ENCODE measurements around the gene GAB2. TPM values are rescaled to one million over a fixed set of nuclear protein-coding genes. Genes with fewer than 3 reads are reported as not detected.

The GAB2 gene
- total RNA-seq, 1 experiment from 2014 or later: 4.2 TPM

DNA sequence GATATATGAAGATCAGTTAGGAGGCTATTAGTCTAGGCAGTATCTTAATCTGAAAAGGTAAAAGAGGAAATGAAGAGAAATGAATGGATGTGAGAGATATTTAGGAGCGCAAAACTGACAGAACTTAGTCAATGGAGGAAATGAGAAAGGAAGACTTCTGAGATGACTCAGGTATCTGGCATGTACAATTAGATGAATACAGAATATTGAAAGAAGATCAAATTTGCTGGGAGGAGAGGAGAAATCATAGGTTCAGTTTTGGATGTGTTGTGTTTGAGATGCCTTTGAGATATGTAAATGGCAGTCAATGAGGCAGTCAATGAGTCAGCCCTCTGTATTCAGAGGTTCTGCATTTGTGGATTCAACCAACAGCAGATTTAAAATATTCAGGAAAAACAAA is 42.9 kb upstream of the GAB2 start:
- DNase-seq (ENCODE audit: unreplicated experiment): no peak
- H3K27ac Mint-ChIP-seq (ENCODE audit: low read depth, unreplicated experiment): no peak overlapping the region
- ChIA-PET POLR2A (no interaction called here), CTCF (interaction anchor here (0.8 kb wide), 1 partner anchor 430 kb away, joined by 4 read pairs; no protein-coding TSS in a partner anchor)
- H3K27me3 Mint-ChIP-seq (ENCODE audit: insufficient read depth, unreplicated experiment): no peaks in the 10 kb centered on the region
- H3K36me3 Mint-ChIP-seq (ENCODE audit: insufficient read depth, unreplicated experiment): peaks cover 52% of the 10 kb centered on the region
- BruUV-seq (replicated peaks): no TSS peak
- no peaks in the 10 kb centered on the region for H3K9me3 Mint-ChIP-seq (ENCODE audit: unreplicated experiment)
- TF ChIP-seq, protein P1, sequence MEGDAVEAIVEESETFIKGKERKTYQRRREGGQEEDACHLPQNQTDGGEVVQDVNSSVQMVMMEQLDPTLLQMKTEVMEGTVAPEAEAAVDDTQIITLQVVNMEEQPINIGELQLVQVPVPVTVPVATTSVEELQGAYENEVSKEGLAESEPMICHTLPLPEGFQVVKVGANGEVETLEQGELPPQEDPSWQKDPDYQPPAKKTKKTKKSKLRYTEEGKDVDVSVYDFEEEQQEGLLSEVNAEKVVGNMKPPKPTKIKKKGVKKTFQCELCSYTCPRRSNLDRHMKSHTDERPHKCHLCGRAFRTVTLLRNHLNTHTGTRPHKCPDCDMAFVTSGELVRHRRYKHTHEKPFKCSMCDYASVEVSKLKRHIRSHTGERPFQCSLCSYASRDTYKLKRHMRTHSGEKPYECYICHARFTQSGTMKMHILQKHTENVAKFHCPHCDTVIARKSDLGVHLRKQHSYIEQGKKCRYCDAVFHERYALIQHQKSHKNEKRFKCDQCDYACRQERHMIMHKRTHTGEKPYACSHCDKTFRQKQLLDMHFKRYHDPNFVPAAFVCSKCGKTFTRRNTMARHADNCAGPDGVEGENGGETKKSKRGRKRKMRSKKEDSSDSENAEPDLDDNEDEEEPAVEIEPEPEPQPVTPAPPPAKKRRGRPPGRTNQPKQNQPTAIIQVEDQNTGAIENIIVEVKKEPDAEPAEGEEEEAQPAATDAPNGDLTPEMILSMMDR (IDR thresholded peaks at IDR 0.05; ENCODE audit: unreplicated experiment): no peak
- no peak overlapping the region for H3K4me3 Mint-ChIP-seq (ENCODE audit: unreplicated experiment)
- no peaks in the 10 kb centered on the region for H3K4me1 Mint-ChIP-seq (ENCODE audit: insufficient read depth, unreplicated experiment)
- intact Hi-C loops (cut with micrococcal nuclease): no loop called here

DNA sequence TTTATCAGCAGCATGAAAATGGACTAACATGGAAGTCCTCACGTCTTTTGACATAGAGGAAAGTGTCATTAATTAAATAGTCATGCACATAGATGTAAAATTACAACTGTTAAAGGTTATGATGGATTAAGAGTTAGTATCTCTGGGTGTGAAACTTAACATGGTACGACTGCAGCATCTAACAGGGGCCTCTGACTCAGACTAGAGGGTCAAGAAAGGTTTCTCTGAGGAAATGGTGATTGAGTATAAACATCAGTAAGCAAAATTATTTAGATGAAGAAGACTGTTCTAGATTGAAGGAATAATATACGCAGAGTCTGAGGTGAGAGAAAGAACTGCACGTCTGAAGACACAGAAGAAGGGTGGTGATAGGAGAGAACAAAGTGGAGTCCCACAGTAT is 42.1 kb upstream of the GAB2 start:
- TF ChIP-seq, protein P1 (IDR thresholded peaks at IDR 0.05; ENCODE audit: unreplicated experiment): no peak
- DNase-seq (ENCODE audit: unreplicated experiment): no peak
- CTCF ChIA-PET: no interaction called here
- H3K9me3 Mint-ChIP-seq (ENCODE audit: unreplicated experiment): no peaks in the 10 kb centered on the region
- no peak overlapping the region for H3K27ac Mint-ChIP-seq (ENCODE audit: low read depth, unreplicated experiment)
- H3K27me3 Mint-ChIP-seq (ENCODE audit: insufficient read depth, unreplicated experiment): no peaks in the 10 kb centered on the region
- POLR2A ChIA-PET: no interaction called here
- no TSS peak for BruUV-seq (replicated peaks)
- H3K36me3 Mint-ChIP-seq (ENCODE audit: insufficient read depth, unreplicated experiment): peaks cover 47% of the 10 kb centered on the region
- H3K4me3 Mint-ChIP-seq (ENCODE audit: unreplicated experiment): no peak overlapping the region
- intact Hi-C loops (cut with micrococcal nuclease): no loop called here
- H3K4me1 Mint-ChIP-seq (ENCODE audit: insufficient read depth, unreplicated experiment): no peaks in the 10 kb centered on the region

DNA sequence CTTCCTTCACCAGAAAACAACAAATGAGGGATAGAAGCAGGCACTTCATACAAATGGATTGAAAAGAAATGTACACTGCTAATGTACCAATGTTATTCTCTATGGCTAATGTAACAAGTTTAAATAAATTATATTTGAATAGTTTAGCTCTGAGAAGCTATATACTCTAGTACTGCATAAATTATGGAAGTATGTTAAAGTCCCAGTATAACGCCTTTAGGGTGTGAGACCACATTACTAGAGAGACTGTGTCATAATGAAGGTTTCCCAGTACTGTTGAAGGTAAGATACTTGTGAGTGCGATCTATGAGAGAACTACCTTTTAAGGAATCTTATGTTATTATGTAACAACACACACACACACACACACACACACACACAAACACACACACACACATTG is 39.8 kb upstream of the GAB2 start:
- intact Hi-C loops (cut with micrococcal nuclease): no loop called here
- DNase-seq (ENCODE audit: unreplicated experiment): no peak
- CTCF ChIA-PET: interaction anchor here (0.6 to 1.3 kb wide), 3 partner anchors 14 to 229 kb away, joined by 3 to 4 read pairs (median 3); no protein-coding TSS in a partner anchor
- peaks cover 39% of the 10 kb centered on the region for H3K36me3 Mint-ChIP-seq (ENCODE audit: insufficient read depth, unreplicated experiment)
- no peaks in the 10 kb centered on the region for H3K27me3 Mint-ChIP-seq (ENCODE audit: insufficient read depth, unreplicated experiment)
- no peaks in the 10 kb centered on the region for H3K9me3 Mint-ChIP-seq (ENCODE audit: unreplicated experiment)
- no peak overlapping the region for H3K4me3 Mint-ChIP-seq (ENCODE audit: unreplicated experiment)
- no peaks in the 10 kb centered on the region for H3K4me1 Mint-ChIP-seq (ENCODE audit: insufficient read depth, unreplicated experiment)
- no TSS peak for BruUV-seq (replicated peaks)
- H3K27ac Mint-ChIP-seq (ENCODE audit: low read depth, unreplicated experiment): no peak overlapping the region
- TF ChIP-seq, protein P1 (IDR thresholded peaks at IDR 0.05; ENCODE audit: unreplicated experiment): no peak
- POLR2A ChIA-PET: interaction anchor here (0.9 kb wide), 1 partner anchor 24 kb away, joined by 3 read pairs; no protein-coding TSS in a partner anchor

DNA sequence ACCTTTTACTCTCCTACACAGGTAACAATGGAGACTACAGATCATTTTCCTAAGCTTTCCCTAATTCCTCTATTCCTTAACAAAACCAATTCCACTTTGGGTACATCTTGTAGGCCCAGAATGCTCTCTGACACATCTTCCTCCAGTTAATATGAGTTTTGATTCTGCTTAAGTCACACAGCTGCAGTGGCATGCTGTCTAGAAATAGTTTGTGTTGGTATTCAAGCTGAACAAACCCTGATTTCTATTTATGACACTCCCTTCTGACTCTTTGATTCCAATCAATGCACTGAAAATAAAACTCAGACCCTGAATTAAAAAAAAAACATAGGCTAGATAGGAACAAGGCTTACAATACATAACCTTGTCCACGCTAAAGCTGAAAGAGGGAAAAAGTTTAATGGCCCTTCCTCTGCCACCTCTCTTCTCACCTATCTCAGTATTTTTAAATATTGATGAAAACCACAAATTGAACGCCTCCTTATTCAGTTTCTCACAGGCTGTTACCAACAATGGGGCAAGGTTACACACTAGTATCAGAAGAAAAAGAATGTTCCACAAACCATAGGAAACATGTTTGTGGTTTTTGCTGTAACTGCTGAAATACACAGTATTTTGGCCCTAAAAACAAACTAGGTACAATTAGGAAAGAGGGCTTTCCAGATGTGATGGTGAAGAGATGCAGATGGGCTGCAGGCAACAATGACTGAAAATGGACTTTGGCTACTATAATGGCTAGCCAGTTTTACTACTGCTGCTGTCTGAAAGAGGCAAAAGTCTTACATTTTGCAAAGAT is 35.7 kb upstream of the GAB2 start:
- no TSS peak for BruUV-seq (replicated peaks)
- Mint-ChIP-seq H3K27me3 (ENCODE audit: insufficient read depth, unreplicated experiment) (no peaks in the 10 kb centered on the region), H3K4me1 (ENCODE audit: insufficient read depth, unreplicated experiment) (no peaks in the 10 kb centered on the region), H3K9me3 (ENCODE audit: unreplicated experiment) (no peaks in the 10 kb centered on the region), H3K4me3 (ENCODE audit: unreplicated experiment) (no peak overlapping the region), H3K36me3 (ENCODE audit: insufficient read depth, unreplicated experiment) (peaks cover 12% of the 10 kb centered on the region), H3K27ac (ENCODE audit: low read depth, unreplicated experiment) (no peak overlapping the region)
- no peak for DNase-seq (ENCODE audit: unreplicated experiment)
- intact Hi-C loops (cut with micrococcal nuclease): no loop called here
- CTCF ChIA-PET: interaction anchor here (1.2 kb wide), 1 partner anchor 21 kb away, joined by 4 read pairs; no protein-coding TSS in a partner anchor
- POLR2A ChIA-PET: no interaction called here
- TF ChIP-seq, protein P1 (IDR thresholded peaks at IDR 0.05; ENCODE audit: unreplicated experiment): no peak
